Bronchial epithelial cell (primary cell): ENCODE results near the gene REXO5. TPM values are rescaled to one million over a fixed set of nuclear protein-coding genes. Genes with fewer than 3 reads are reported as not detected.

Experiments used
- DNase-seq: peaks from one replicate; pipeline ENCODE4 v3.0.0-alpha.2; 2010; ENCODE audit warnings: low read depth
- FAIRE-seq: peaks from 2 replicates; lab custom pipeline; 2011; peaks lifted over from hg19 to GRCh38; lab: Jason Lieb, UNC
- H3K27me3 ChIP-seq: 2 replicates; pipeline ENCODE4 v1.5.1; 2011; ENCODE audit warnings: low read length; ENCODE audit not compliant: control insufficient read depth, insufficient read depth
- H3K36me3 ChIP-seq: 2 replicates; pipeline ENCODE4 v1.5.1; 2011; ENCODE audit warnings: low read length; ENCODE audit not compliant: control insufficient read depth, insufficient read depth
- H3K4me3 ChIP-seq: 2 replicates; pipeline ENCODE4 v1.5.1; 2011; ENCODE audit warnings: mild to moderate bottlenecking, low read depth, low read length, control low read depth
- CTCF ChIP-seq: IDR thresholded peaks from 2 replicates; pipeline ENCODE4 v1.5.1; 2011; ENCODE audit warnings: mild to moderate bottlenecking, moderate library complexity, low read length, control low read depth, inconsistent platforms; ENCODE audit not compliant: insufficient read depth, severe bottlenecking
- total RNA-seq: library from RNA; depleted of rRNA; stranded (reverse); fragments of >200 nt; gene quantifications from 2 replicates; pipeline ENCODE4 v1.2.1, GENCODE V29; 2014

The REXO5 gene
- total RNA-seq, 1 donor from 2014 or later, result 1.1 TPM

- no peak overlapping the region for H3K4me3 ChIP-seq
- no peak for DNase-seq
- peaks cover 10% of the 10 kb centered on the region for H3K36me3 ChIP-seq
- no peak for TF ChIP-seq CTCF
- H3K27me3 ChIP-seq, result no peaks in the 10 kb centered on the region
- FAIRE-seq, result no peak
These were observed 88.1 kb downstream of the REXO5 start for GRCh38 chr16:20894388-20894787.

- Histone ChIP-seq H3K36me3 (peaks cover 9% of the 10 kb centered on the region), H3K4me3 (no peak overlapping the region), H3K27me3 (no peaks in the 10 kb centered on the region)
- no peak for TF ChIP-seq CTCF
- DNase-seq (peak; percentile 81), FAIRE-seq (no peak)
These were observed 91.0 kb downstream of the REXO5 start for GRCh38 chr16:20897253-20897897.

- DNase-seq (no peak), FAIRE-seq (no peak)
- Histone ChIP-seq H3K27me3 (no peaks in the 10 kb centered on the region), H3K4me3 (no peak overlapping the region), H3K36me3 (peaks cover 9% of the 10 kb centered on the region)
- no peak for TF ChIP-seq CTCF
These were observed 91.6 kb downstream of the REXO5 start for GRCh38 chr16:20897922-20898321.

- DNase-seq (peak; percentile 44), FAIRE-seq (no peak)
- Histone ChIP-seq H3K4me3 (peak overlapping the region; percentile 78), H3K36me3 (peaks cover 7% of the 10 kb centered on the region), H3K27me3 (no peaks in the 10 kb centered on the region)
- TF ChIP-seq CTCF, result no peak
These were observed 92.7 kb downstream of the REXO5 start for GRCh38 chr16:20899071-20899470.

Other genes with a start within 250 kb of the REXO5 start
- gene ACSM2B, start 230.2 kb upstream of the REXO5 start, total RNA-seq, result not detected in 2 replicates
- under 0.01 and 0.26 TPM in 2 replicates for gene ACSM1, start 108.8 kb upstream of the REXO5 start, total RNA-seq
- 82.8 and 105 TPM in 2 replicates for gene THUMPD1, start 64.7 kb upstream of the REXO5 start, total RNA-seq
- gene ACSM3, start 42.5 kb upstream of the REXO5 start, total RNA-seq, result 1.8 and 4.6 TPM in 2 replicates
- gene ERI2, start 55 bp upstream of the REXO5 start, total RNA-seq, result 16.6 and 25.6 TPM in 2 replicates
- gene DCUN1D3, start 93.8 kb downstream of the REXO5 start, total RNA-seq, result 14.0 and 17.8 TPM in 2 replicates
- gene LYRM1, start 94.2 kb downstream of the REXO5 start, total RNA-seq, result 40.8 and 47.9 TPM in 2 replicates